HepG2 (cell line): ENCODE measurements around the gene KCNT2. TPM values are rescaled to one million over a fixed set of nuclear protein-coding genes. Genes with fewer than 3 reads are reported as not detected.

Experiments
- ATAC-seq: fragments of 200-7000 bp; cut with Tn5 transposase; 3 replicates; pipeline ENCODE4 v1.9.1; 2020; ENCODE audit warnings: mild to moderate bottlenecking, moderate library complexity
- BruUV-seq: library from RNA; stranded (reverse); fragments of 400-500 nt; replicated peaks from 2 replicates; lab custom pipeline; 2021; lab: Mats Ljungman, UMichigan
- CTCF ChIA-PET: fragments of 300-600 bp; formaldehyde crosslinking; extraction: SDS; loops from one replicate; lab custom pipeline; 2021; ENCODE audit warnings: low total read pairs, inconsistent platforms, low intra/inter-chr PET ratio; lab: Yijun Ruan, JAX
- POLR2A ChIA-PET: fragments of 350-600 bp; sonication (Branson Sonifier 250); formaldehyde crosslinking; loops from one replicate; lab custom pipeline; 2020; ENCODE audit warnings: antibody characterized with exemption, inconsistent platforms; lab: Yijun Ruan, JAX
- DNase-seq: peaks from one replicate; pipeline ENCODE4 v3.0.0-alpha.2; 2015; ENCODE audit warnings: low spot score
- FAIRE-seq: peaks from 3 replicates; lab custom pipeline; 2011; peaks lifted over from hg19 to GRCh38; lab: Jason Lieb, UNC
- H2AFZ ChIP-seq: one replicate; pipeline ENCODE4 v1.6.1; 2011; ENCODE audit warnings: low read length, inconsistent platforms
- H3K27ac ChIP-seq: fragments of 300-600 bp; 3 replicates; pipeline ENCODE4 v1.8.0; 2011; ENCODE audit warnings: mixed run types, mild to moderate bottlenecking, mixed read lengths, low read length, inconsistent platforms; ENCODE audit not compliant: insufficient read depth; ENCODE audit errors: extremely low read length
- H3K27me3 ChIP-seq, 2 experiments: fragments of 200-600 bp in 1 of 2; 2 replicates in 1 of 2; 3 replicates in 1 of 2; pipeline versions ENCODE4 v1.6.0 to v1.8.0; 2011; ENCODE audit warnings: low read length in 2 of 2, mild to moderate bottlenecking in 2 of 2, moderate library complexity in 2 of 2, inconsistent platforms in 1 of 2; ENCODE audit not compliant: insufficient read depth in 2 of 2, control insufficient read depth in 1 of 2
- H3K36me3 ChIP-seq, 2 experiments: fragments of 200-600 bp in 1 of 2; replicated peaks in 1 of 2; 2 replicates in 1 of 2; 3 replicates in 1 of 2; pipeline versions ENCODE4 v1.5.1 to v1.8.0; 2011; ENCODE audit warnings: low read length in 2 of 2, inconsistent platforms in 1 of 2; ENCODE audit not compliant: insufficient read depth in 2 of 2, control insufficient read depth in 1 of 2
- H3K4me1 ChIP-seq: 2 replicates; pipeline ENCODE4 v1.5.1; 2012; ENCODE audit warnings: low read length, inconsistent platforms; ENCODE audit not compliant: insufficient read depth
- H3K4me2 ChIP-seq: 2 replicates; pipeline ENCODE4 v1.6.0; 2011; ENCODE audit warnings: low read depth, low read length, inconsistent platforms
- H3K4me3 ChIP-seq, 3 experiments: fragments of 200-600 bp in 1 of 3; sonication (generic), shearing (Covaris generic) in 1 of 3; replicated peaks in 1 of 3; 2 replicates each; pipeline ENCODE4 v1.5.1; 2011 to 2016; ENCODE audit warnings: low read length in 3 of 3, inconsistent platforms in 2 of 3, low read depth in 2 of 3, mild to moderate bottlenecking in 2 of 3, control low read depth in 1 of 3, mixed read lengths in 1 of 3; ENCODE audit not compliant: insufficient read depth in 1 of 3
- H3K79me2 ChIP-seq: one replicate; pipeline ENCODE4 v1.6.1; 2011; ENCODE audit warnings: low read length, inconsistent platforms; ENCODE audit not compliant: insufficient read depth
- H3K9ac ChIP-seq: 2 replicates; pipeline ENCODE4 v1.6.0; 2011; ENCODE audit warnings: mild to moderate bottlenecking, low read depth, low read length, inconsistent platforms; ENCODE audit not compliant: insufficient read depth
- H3K9me3 ChIP-seq: 2 replicates; pipeline ENCODE4 v1.5.1; 2012; ENCODE audit warnings: mild to moderate bottlenecking, low read length
- H4K20me1 ChIP-seq: 2 replicates; pipeline ENCODE4 v1.6.0; 2011; ENCODE audit warnings: inconsistent platforms, mild to moderate bottlenecking, low read length, moderate library complexity; ENCODE audit not compliant: insufficient read depth
- HMG20B ChIP-seq: conservative IDR thresholded peaks from 2 replicates; pipeline ENCODE4 v1.6.1; 2016; ENCODE audit warnings: missing genetic modification reagents, missing compliant biosample characterization
- JUNB ChIP-seq: sonication (generic); formaldehyde crosslinking; IDR thresholded peaks from 2 replicates; pipeline ENCODE4 v1.8.0; 2022; ENCODE audit warnings: missing genetic modification reagents, mild to moderate bottlenecking, borderline replicate concordance
- SIX4 ChIP-seq: sonication (generic); formaldehyde crosslinking; IDR thresholded peaks from 2 replicates; pipeline ENCODE4 v1.4.0; 2020; ENCODE audit warnings: missing genetic modification reagents
- ZBTB7A ChIP-seq: sonication (generic); formaldehyde crosslinking; IDR thresholded peaks from 2 replicates; pipeline ENCODE4 v1.8.0; 2022; ENCODE audit warnings: mild to moderate bottlenecking, missing genetic modification reagents
- ZNF225 ChIP-seq: sonication (generic); formaldehyde crosslinking; IDR thresholded peaks from 2 replicates; pipeline ENCODE4 v1.4.0; 2020; ENCODE audit warnings: mild to moderate bottlenecking, missing genetic modification reagents
- ZNF263 ChIP-seq: sonication (generic); formaldehyde crosslinking; IDR thresholded peaks from 2 replicates; pipeline ENCODE4 v1.4.0; 2020; ENCODE audit warnings: missing genetic modification reagents
- ZNF563 ChIP-seq: sonication (generic); formaldehyde crosslinking; IDR thresholded peaks from 2 replicates; pipeline ENCODE4 v1.8.0; 2022; ENCODE audit warnings: mild to moderate bottlenecking, moderate library complexity, missing genetic modification reagents
- ZNF780A ChIP-seq: sonication (generic); formaldehyde crosslinking; IDR thresholded peaks from 2 replicates; pipeline ENCODE4 v1.8.0; 2022; ENCODE audit warnings: mild to moderate bottlenecking, missing genetic modification reagents, moderate library complexity
- ZNF879 ChIP-seq: sonication (generic); formaldehyde crosslinking; IDR thresholded peaks from 2 replicates; pipeline ENCODE4 v1.8.1; 2023; ENCODE audit warnings: missing genetic modification reagents
- WGBS: methylation state at CpG from one replicate; pipeline ENCODE4 v1.1.6; 2017; ENCODE audit warnings: low lambda C conversion rate; 5-methylcytosine and 5-hydroxymethylcytosine counted together
- in situ Hi-C: cut with HindIII; loops from 2 replicates; pipeline ENCODE4 v1.10.0; 2017; ENCODE audit warnings: low pct_unique_long_range_greater_than_20kb; ENCODE audit not compliant: extremely low pct_ligation_motif_present
- intact Hi-C: fragments of 100-400 bp; cut with micrococcal nuclease; formaldehyde crosslinking; loops from one replicate; pipeline ENCODE4 v1.10.0; 2022; ENCODE audit not compliant: unreplicated experiment
- polyA plus RNA-seq, 8 experiments: library from polyadenylated mRNA; depleted of rRNA in 3 of 8; stranded (reverse) in 7 of 8; unstranded in 1 of 8; fragments of >200 nt; fragmentation: Illumina TruSeq in 4 of 8; extraction: Trizol in 4 of 8; gene quantifications; 2 replicates each; pipeline versions ENCODE4 v1.2.1 to v1.2.3, GENCODE V29; 2011 to 2016; ENCODE audit warnings: low read depth in 4 of 8, missing spikeins in 1 of 8, mixed read lengths in 1 of 8; ENCODE audit not compliant: insufficient read depth in 1 of 8
- total RNA-seq, 5 experiments: library from RNA; depleted of rRNA; stranded (reverse); fragments of >200 nt; fragmentation: Illumina TruSeq; extraction: Trizol; gene quantifications; 2 replicates each; pipeline ENCODE4 v1.2.3, GENCODE V29; 2016; ENCODE audit warnings: low read depth in 1 of 5
- TF ChIP-seq, protein P1 (sequence below): sonication (generic); IDR thresholded peaks from 2 replicates; pipeline ENCODE4 v1.6.1; 2016; ENCODE audit warnings: low read depth, borderline replicate concordance
- TF ChIP-seq, protein P2 (sequence below): sonication (generic); formaldehyde crosslinking; IDR thresholded peaks from 2 replicates; pipeline ENCODE4 v1.9.0; 2021; ENCODE audit warnings: mild to moderate bottlenecking, missing genetic modification reagents
- TF ChIP-seq, protein P3 (sequence below): sonication (generic); formaldehyde crosslinking; IDR thresholded peaks from 2 replicates; pipeline ENCODE4 v1.4.0; 2020; ENCODE audit warnings: missing genetic modification reagents
- TF ChIP-seq, protein P4 (sequence below): sonication (generic); formaldehyde crosslinking; IDR thresholded peaks from 2 replicates; pipeline ENCODE4 v1.5.0; 2020; ENCODE audit warnings: missing genetic modification reagents
- TF ChIP-seq, protein P5 (sequence below): sonication (generic); formaldehyde crosslinking; IDR thresholded peaks from 2 replicates; pipeline ENCODE4 v1.5.0; 2020; ENCODE audit warnings: mild to moderate bottlenecking, low read depth, missing genetic modification reagents, borderline replicate concordance

The KCNT2 gene
- total and polyA plus RNA-seq, 2 of the 13 experiments (the other 11 are each of a cell fraction or from before 2014, with no cell fraction given) = not detected

DNA sequence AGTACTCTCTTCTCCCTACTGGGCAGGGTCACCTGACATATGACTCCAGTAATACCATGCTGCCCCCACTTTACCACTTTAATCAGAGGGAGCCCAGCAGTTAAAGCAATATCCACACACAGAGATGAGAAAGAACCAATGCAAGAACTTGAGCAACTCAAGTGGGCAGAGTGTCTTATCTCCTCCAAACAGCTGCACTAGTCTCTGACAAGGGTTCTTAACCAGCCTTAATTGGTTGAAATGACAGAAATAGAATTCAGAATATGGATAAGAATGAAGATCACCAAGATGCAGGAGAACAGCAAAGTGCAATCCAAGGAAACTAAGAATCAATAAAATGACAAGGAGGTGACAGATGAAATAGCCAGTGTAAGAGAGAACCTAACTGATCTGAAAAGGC, 91.0 kb downstream of the KCNT2 start (continued):
- TF ChIP-seq ZNF563 = no peak
- TF ChIP-seq, protein P1, sequence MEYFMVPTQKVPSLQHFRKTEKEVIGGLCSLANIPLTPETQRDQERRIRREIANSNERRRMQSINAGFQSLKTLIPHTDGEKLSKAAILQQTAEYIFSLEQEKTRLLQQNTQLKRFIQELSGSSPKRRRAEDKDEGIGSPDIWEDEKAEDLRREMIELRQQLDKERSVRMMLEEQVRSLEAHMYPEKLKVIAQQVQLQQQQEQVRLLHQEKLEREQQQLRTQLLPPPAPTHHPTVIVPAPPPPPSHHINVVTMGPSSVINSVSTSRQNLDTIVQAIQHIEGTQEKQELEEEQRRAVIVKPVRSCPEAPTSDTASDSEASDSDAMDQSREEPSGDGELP = no peak
- TF ChIP-seq, protein P2, sequence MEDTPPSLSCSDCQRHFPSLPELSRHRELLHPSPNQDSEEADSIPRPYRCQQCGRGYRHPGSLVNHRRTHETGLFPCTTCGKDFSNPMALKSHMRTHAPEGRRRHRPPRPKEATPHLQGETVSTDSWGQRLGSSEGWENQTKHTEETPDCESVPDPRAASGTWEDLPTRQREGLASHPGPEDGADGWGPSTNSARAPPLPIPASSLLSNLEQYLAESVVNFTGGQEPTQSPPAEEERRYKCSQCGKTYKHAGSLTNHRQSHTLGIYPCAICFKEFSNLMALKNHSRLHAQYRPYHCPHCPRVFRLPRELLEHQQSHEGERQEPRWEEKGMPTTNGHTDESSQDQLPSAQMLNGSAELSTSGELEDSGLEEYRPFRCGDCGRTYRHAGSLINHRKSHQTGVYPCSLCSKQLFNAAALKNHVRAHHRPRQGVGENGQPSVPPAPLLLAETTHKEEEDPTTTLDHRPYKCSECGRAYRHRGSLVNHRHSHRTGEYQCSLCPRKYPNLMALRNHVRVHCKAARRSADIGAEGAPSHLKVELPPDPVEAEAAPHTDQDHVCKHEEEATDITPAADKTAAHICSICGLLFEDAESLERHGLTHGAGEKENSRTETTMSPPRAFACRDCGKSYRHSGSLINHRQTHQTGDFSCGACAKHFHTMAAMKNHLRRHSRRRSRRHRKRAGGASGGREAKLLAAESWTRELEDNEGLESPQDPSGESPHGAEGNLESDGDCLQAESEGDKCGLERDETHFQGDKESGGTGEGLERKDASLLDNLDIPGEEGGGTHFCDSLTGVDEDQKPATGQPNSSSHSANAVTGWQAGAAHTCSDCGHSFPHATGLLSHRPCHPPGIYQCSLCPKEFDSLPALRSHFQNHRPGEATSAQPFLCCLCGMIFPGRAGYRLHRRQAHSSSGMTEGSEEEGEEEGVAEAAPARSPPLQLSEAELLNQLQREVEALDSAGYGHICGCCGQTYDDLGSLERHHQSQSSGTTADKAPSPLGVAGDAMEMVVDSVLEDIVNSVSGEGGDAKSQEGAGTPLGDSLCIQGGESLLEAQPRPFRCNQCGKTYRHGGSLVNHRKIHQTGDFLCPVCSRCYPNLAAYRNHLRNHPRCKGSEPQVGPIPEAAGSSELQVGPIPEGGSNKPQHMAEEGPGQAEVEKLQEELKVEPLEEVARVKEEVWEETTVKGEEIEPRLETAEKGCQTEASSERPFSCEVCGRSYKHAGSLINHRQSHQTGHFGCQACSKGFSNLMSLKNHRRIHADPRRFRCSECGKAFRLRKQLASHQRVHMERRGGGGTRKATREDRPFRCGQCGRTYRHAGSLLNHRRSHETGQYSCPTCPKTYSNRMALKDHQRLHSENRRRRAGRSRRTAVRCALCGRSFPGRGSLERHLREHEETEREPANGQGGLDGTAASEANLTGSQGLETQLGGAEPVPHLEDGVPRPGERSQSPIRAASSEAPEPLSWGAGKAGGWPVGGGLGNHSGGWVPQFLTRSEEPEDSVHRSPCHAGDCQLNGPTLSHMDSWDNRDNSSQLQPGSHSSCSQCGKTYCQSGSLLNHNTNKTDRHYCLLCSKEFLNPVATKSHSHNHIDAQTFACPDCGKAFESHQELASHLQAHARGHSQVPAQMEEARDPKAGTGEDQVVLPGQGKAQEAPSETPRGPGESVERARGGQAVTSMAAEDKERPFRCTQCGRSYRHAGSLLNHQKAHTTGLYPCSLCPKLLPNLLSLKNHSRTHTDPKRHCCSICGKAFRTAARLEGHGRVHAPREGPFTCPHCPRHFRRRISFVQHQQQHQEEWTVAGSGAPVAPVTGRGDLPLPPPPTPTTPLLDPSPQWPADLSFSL = no peak
- TF ChIP-seq ZNF879 (CRISPR knock-in tag) = no peak
- no peak for TF ChIP-seq ZNF780A (CRISPR knock-in tag)

DNA sequence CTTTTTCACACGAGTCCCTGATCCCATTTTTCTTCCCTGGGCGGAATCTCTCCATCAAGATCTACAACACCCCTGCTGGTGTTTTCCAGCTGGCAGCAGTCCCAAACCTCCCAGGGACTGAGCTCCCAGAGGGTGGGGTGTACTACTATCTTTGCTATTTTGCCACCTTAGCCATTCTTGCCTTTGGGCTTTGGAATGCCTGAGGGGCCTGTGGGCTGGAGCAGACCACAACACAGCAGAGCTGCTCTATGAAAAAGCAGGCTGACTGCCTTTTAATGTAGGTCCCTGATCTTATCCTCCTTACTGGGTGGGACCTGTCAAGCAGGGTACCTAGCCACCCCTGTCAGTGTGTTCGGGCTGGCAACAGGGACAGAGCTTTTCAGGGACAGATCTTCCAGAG, 91.9 kb downstream of the KCNT2 start:
- H3K27ac ChIP-seq = no peak overlapping the region
- H3K9me3 ChIP-seq = peaks cover 19% of the 10 kb centered on the region; the same call in 1 of the 2 replicates
- no peak overlapping the region for H3K9ac ChIP-seq
- DNase-seq (no peak), ATAC-seq (no peak), FAIRE-seq (no peak)
- H3K4me2 ChIP-seq = no peak overlapping the region
- H3K36me3 ChIP-seq = no peaks in the 10 kb centered on the region
- H4K20me1 ChIP-seq = no peaks in the 10 kb centered on the region
- H3K27me3 ChIP-seq = no peaks in the 10 kb centered on the region
- in situ Hi-C loops = no loop called here
- no peaks in the 10 kb centered on the region for H3K4me1 ChIP-seq
- no peaks in the 10 kb centered on the region for H3K79me2 ChIP-seq
- 32% methylated on average over 2 of the region's 3 CpGs for WGBS
- intact Hi-C loops = no loop called here
- no peak overlapping the region for H2AFZ ChIP-seq
- no TSS peak for BruUV-seq
- ChIA-PET POLR2A (no interaction called here), CTCF (no interaction called here)
- no peak overlapping the region for H3K4me3 ChIP-seq
- TF ChIP-seq, protein P3, sequence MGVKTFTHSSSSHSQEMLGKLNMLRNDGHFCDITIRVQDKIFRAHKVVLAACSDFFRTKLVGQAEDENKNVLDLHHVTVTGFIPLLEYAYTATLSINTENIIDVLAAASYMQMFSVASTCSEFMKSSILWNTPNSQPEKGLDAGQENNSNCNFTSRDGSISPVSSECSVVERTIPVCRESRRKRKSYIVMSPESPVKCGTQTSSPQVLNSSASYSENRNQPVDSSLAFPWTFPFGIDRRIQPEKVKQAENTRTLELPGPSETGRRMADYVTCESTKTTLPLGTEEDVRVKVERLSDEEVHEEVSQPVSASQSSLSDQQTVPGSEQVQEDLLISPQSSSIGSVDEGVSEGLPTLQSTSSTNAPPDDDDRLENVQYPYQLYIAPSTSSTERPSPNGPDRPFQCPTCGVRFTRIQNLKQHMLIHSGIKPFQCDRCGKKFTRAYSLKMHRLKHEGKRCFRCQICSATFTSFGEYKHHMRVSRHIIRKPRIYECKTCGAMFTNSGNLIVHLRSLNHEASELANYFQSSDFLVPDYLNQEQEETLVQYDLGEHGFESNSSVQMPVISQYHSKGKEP (CRISPR knock-in tag) = no peak
- TF ChIP-seq ZNF225 (CRISPR knock-in tag) (no peak), ZNF263 (no peak), ZNF780A (CRISPR knock-in tag) (no peak), JUNB (no peak), SIX4 (CRISPR knock-in tag) (no peak), HMG20B (CRISPR knock-in tag) (no peak), ZBTB7A (CRISPR knock-in tag) (no peak)
- TF ChIP-seq, protein P4, sequence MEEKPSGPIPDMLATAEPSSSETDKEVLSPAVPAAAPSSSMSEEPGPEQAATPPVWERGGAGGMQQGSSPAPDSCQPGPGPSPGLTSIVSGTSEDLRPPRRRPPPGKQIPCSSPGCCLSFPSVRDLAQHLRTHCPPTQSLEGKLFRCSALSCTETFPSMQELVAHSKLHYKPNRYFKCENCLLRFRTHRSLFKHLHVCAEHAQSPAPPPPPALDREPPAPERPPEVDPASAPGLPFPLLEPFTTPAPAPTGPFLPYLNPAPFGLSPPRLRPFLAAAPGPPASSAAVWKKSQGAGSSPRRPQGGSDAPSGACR (CRISPR knock-in tag) = no peak
- TF ChIP-seq, protein P5, sequence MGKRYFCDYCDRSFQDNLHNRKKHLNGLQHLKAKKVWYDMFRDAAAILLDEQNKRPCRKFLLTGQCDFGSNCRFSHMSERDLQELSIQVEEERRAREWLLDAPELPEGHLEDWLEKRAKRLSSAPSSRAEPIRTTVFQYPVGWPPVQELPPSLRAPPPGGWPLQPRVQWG (CRISPR knock-in tag) = no peak
